LNCaP clone FGC (cell line): ENCODE results near the gene AP3S2.

Source experiments
- DNase-seq: peaks from one replicate; pipeline ENCODE4 v3.0.0-alpha.2; 2011; ENCODE audit warnings: low read depth
- H3K4me3 ChIP-seq: 2 replicates; pipeline ENCODE4 v1.5.1; 2011; ENCODE audit warnings: mild to moderate bottlenecking, low read depth, low read length, control low read depth
- CTCF ChIP-seq: IDR thresholded peaks from 2 replicates; pipeline ENCODE4 v1.5.1; 2012; ENCODE audit warnings: mild to moderate bottlenecking; ENCODE audit not compliant: control insufficient read depth, insufficient read depth; ENCODE audit errors: extremely low read depth

The AP3S2 gene

GRCh38 chr15:89810837-89811236, 83.0 kb downstream of the AP3S2 start:
- no peak overlapping the region for H3K4me3 ChIP-seq
- no peak for DNase-seq
- TF ChIP-seq CTCF = no peak

- TF ChIP-seq CTCF = no peak
- no peak overlapping the region for H3K4me3 ChIP-seq
- DNase-seq = no peak
Observed at GRCh38 chr15:89809787-89810148, 84.0 kb downstream of the AP3S2 start.

GRCh38 chr15:89809093-89809786, 84.6 kb downstream of the AP3S2 start:
- peak; percentile 31 for DNase-seq
- no peak for TF ChIP-seq CTCF
- H3K4me3 ChIP-seq = no peak overlapping the region

- no peak for DNase-seq
- no peak for TF ChIP-seq CTCF
- H3K4me3 ChIP-seq = no peak overlapping the region
Observed at GRCh38 chr15:89808160-89808870, 85.5 kb downstream of the AP3S2 start.

- DNase-seq = no peak
- H3K4me3 ChIP-seq = no peak overlapping the region
- TF ChIP-seq CTCF = no peak
Observed at GRCh38 chr15:89807689-89808088, 86.1 kb downstream of the AP3S2 start.

GRCh38 chr15:89806559-89807550, 86.9 kb downstream of the AP3S2 start:
- no peak for DNase-seq
- TF ChIP-seq CTCF = no peak
- H3K4me3 ChIP-seq = no peak overlapping the region
